CD8-positive, alpha-beta memory T cell (primary cell): ENCODE measurements around the gene LPA. TPM values are rescaled to one million over a fixed set of nuclear protein-coding genes. Genes with fewer than 3 reads are reported as not detected.
"Not testable (repeated sequence)": the region's sequence is repeated elsewhere in the genome, so short reads cannot be mapped to it uniquely, and the experiment has no call there.

Source experiments
- CTCF ChIA-PET: fragments of 350-600 bp; sonication (Branson Sonifier 250); formaldehyde crosslinking; loops from one replicate; lab custom pipeline; 2021; ENCODE audit warnings: antibody characterized with exemption; lab: Charles Lee
- POLR2A ChIA-PET: fragments of 350-600 bp; sonication (Branson Sonifier 250); formaldehyde crosslinking; loops from one replicate; lab custom pipeline; 2021; ENCODE audit warnings: antibody characterized with exemption; lab: Charles Lee
- DNase-seq, 5 donors: peaks; one replicate each; pipeline versions ENCODE4 v3.0.0 to v3.0.0-alpha.2; 2020 to 2022; ENCODE audit warnings: mixed read lengths in 1 of 5
- H3K27ac ChIP-seq: one replicate; pipeline ENCODE4 v1.7.0; 2013; ENCODE audit warnings: low read depth, mild to moderate bottlenecking, low read length, moderate library complexity
- H3K27me3 ChIP-seq: 2 replicates; pipeline ENCODE4 v1.7.0; 2013; ENCODE audit warnings: low read length, mild to moderate bottlenecking; ENCODE audit not compliant: insufficient read depth, poor library complexity, severe bottlenecking
- H3K36me3 ChIP-seq: 2 replicates; pipeline ENCODE4 v1.7.0; 2013; ENCODE audit warnings: mild to moderate bottlenecking, low read length, moderate library complexity; ENCODE audit not compliant: insufficient read depth
- H3K4me1 ChIP-seq: 2 replicates; pipeline ENCODE4 v1.7.0; 2013; ENCODE audit warnings: mild to moderate bottlenecking, low read length, moderate library complexity; ENCODE audit not compliant: insufficient read depth
- H3K4me3 ChIP-seq: 2 replicates; pipeline ENCODE4 v1.7.0; 2013; ENCODE audit warnings: mild to moderate bottlenecking, low read length
- H3K9me3 ChIP-seq: 2 replicates; pipeline ENCODE4 v1.7.0; 2013; ENCODE audit warnings: mild to moderate bottlenecking, low read length
- H3K27ac Mint-ChIP-seq, 8 donors: one replicate each; pipeline ENCODE4 v1.8.0; 2020 to 2021; ENCODE audit warnings: mixed read lengths in 8 of 8, mild to moderate bottlenecking in 6 of 8, inconsistent platforms in 3 of 8, moderate library complexity in 3 of 8
- H3K27me3 Mint-ChIP-seq, 2 donors: one replicate each; pipeline ENCODE4 v1.8.0; 2020 to 2021; ENCODE audit warnings: mixed read lengths in 2 of 2, mild to moderate bottlenecking in 1 of 2, moderate library complexity in 1 of 2
- H3K36me3 Mint-ChIP-seq, 3 donors: one replicate each; pipeline ENCODE4 v1.8.0; 2020 to 2021; ENCODE audit warnings: mixed read lengths in 3 of 3, inconsistent platforms in 1 of 3, mild to moderate bottlenecking in 1 of 3
- H3K4me1 Mint-ChIP-seq, 3 donors: one replicate each; pipeline ENCODE4 v1.8.0; 2020 to 2021; ENCODE audit warnings: mixed read lengths in 3 of 3, inconsistent platforms in 1 of 3, mild to moderate bottlenecking in 1 of 3
- H3K4me3 Mint-ChIP-seq, 7 donors: one replicate each; pipeline ENCODE4 v1.8.0; 2020 to 2021; ENCODE audit warnings: mixed read lengths in 7 of 7, mild to moderate bottlenecking in 6 of 7, moderate library complexity in 4 of 7, inconsistent platforms in 2 of 7
- H3K9me3 Mint-ChIP-seq, 5 donors: one replicate each; pipeline ENCODE4 v1.8.0; 2020 to 2022; ENCODE audit warnings: mixed read lengths in 5 of 5, mild to moderate bottlenecking in 3 of 5, moderate library complexity in 2 of 5, inconsistent platforms in 1 of 5
- polyA plus RNA-seq: library from polyadenylated mRNA; unstranded; fragments of 300-500 nt; fragmentation: Illumina TruSeq; gene quantifications from one replicate; pipeline ENCODE4 v1.2.3, GENCODE V29; 2021
- total RNA-seq, 2 experiments: library from RNA; stranded (reverse); gene quantifications; one replicate each; pipeline ENCODE4 v1.2.3, GENCODE V29; 2021

LPA gene
- total and polyA plus RNA-seq, 3 experiments from 2014 or later: not detected

GRCh38 chr6:160571201-160571600 is 92.9 kb downstream of the LPA start:
- H3K4me1 ChIP-seq, H3K27ac ChIP-seq, H3K27me3 ChIP-seq, H3K4me3 ChIP-seq, H3K4me3 Mint-ChIP-seq, H3K36me3 ChIP-seq, H3K36me3 Mint-ChIP-seq, DNase-seq, CTCF ChIA-PET, POLR2A ChIA-PET, H3K9me3 ChIP-seq, H3K4me1 Mint-ChIP-seq, H3K27ac Mint-ChIP-seq: not testable (repeated sequence)
- H3K9me3 Mint-ChIP-seq: peaks cover 3 to 10% (median 7%) of the 10 kb centered on the region in 5 donors
- H3K27me3 Mint-ChIP-seq: peaks cover 15 to 42% of the 10 kb centered on the region in 2 donors

DNA sequence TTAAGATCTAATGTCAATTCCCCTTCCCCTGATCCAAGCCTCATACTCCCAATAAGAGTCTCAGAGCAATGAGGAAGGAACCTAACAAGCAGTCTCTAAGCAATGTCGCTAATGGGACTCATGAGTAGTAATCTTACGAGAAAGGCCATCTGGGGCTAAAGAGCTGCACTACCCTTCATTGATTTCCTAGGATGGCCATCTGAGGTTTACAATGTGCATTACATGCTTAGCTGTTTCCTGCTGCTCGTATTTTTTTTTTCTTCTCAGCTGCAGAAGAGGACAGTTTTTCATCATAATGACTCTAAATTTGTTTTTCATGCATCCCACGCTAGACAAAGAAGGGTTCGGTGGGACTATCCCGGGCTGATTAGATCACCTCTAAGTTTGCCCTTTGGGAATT is 119.3 kb downstream of the LPA start:
- no peaks in the 10 kb centered on the region for H3K9me3 Mint-ChIP-seq
- no peaks in the 10 kb centered on the region for H3K4me1 Mint-ChIP-seq
- no peak overlapping the region for H3K4me3 Mint-ChIP-seq
- Histone ChIP-seq H3K9me3 (no peaks in the 10 kb centered on the region), H3K36me3 (no peaks in the 10 kb centered on the region), H3K4me1 (no peaks in the 10 kb centered on the region), H3K27me3 (no peaks in the 10 kb centered on the region), H3K4me3 (no peak overlapping the region), H3K27ac (no peak overlapping the region)
- ChIA-PET POLR2A (no interaction called here), CTCF (interaction anchor here (1.1 to 1.6 kb wide), 2 partner anchors 11 to 25 kb away, joined by 3 to 4 read pairs; no protein-coding TSS in a partner anchor)
- no peak overlapping the region for H3K27ac Mint-ChIP-seq
- no peak for DNase-seq
- peaks cover 15 to 40% of the 10 kb centered on the region in 2 donors for H3K27me3 Mint-ChIP-seq
- no peaks in the 10 kb centered on the region for H3K36me3 Mint-ChIP-seq

DNA sequence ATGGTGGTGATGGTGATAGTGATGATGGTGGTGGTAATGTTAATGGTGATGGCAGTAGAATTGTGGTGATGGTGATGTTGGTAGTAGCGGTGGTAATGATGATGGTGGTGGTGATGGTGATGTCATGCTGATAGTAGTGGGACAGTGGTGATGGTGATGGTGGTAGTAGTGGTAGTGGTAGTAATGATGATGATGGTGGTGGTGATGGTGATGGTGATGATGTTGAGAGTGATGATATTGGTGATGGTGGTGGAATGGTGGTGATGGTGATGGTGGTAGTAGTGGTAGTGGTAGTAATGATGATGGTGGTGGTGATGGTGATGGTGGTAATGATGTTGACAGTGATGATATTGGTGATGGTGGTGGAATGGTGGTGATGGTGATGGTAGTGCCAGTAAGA is 128.8 kb downstream of the LPA start:
- CTCF ChIA-PET: interaction anchor here (0.9 to 4.4 kb wide), 5 partner anchors 13 to 397 kb away, joined by 3 to 83 read pairs (median 5); no protein-coding TSS in a partner anchor
- H3K36me3 ChIP-seq: no peaks in the 10 kb centered on the region
- peaks cover 7% of the 10 kb centered on the region for H3K4me1 ChIP-seq
- H3K4me3 ChIP-seq: no peak overlapping the region
- POLR2A ChIA-PET: no interaction called here
- H3K27me3 ChIP-seq: no peaks in the 10 kb centered on the region
- H3K9me3 Mint-ChIP-seq: no peaks in the 10 kb centered on the region
- DNase-seq: no peak
- no peaks in the 10 kb centered on the region for H3K9me3 ChIP-seq
- no peaks in the 10 kb centered on the region for H3K4me1 Mint-ChIP-seq
- H3K27me3 Mint-ChIP-seq: peaks cover 3 to 12% of the 10 kb centered on the region in 2 donors
- peaks cover 0 to 7% (median 0%) of the 10 kb centered on the region in 3 donors for H3K36me3 Mint-ChIP-seq
- no peak overlapping the region for H3K4me3 Mint-ChIP-seq
- H3K27ac ChIP-seq: no peak overlapping the region
- H3K27ac Mint-ChIP-seq: no peak overlapping the region

GRCh38 chr6:160534050-160534696 is 129.9 kb downstream of the LPA start:
- Mint-ChIP-seq H3K27ac (no peak overlapping the region), H3K4me3 (no peak overlapping the region), H3K27me3 (peaks cover 6 to 20% of the 10 kb centered on the region in 2 donors), H3K36me3 (peaks cover 0 to 14% (median 1%) of the 10 kb centered on the region in 3 donors), H3K4me1 (no peaks in the 10 kb centered on the region), H3K9me3 (peaks cover 0 to 6% (median 3%) of the 10 kb centered on the region in 5 donors)
- no peaks in the 10 kb centered on the region for H3K9me3 ChIP-seq
- no peak overlapping the region for H3K4me3 ChIP-seq
- ChIA-PET POLR2A (no interaction called here), CTCF (interaction anchor here (0.7 to 4.4 kb wide), 16 partner anchors 10 to 671 kb away, joined by 3 to 83 read pairs (median 4); no protein-coding TSS in a partner anchor)
- peak; percentile 43 to 72 (median 48) for DNase-seq
- no peak overlapping the region for H3K27ac ChIP-seq
- H3K27me3 ChIP-seq: no peaks in the 10 kb centered on the region
- H3K4me1 ChIP-seq: peaks cover 7% of the 10 kb centered on the region
- H3K36me3 ChIP-seq: no peaks in the 10 kb centered on the region

DNA sequence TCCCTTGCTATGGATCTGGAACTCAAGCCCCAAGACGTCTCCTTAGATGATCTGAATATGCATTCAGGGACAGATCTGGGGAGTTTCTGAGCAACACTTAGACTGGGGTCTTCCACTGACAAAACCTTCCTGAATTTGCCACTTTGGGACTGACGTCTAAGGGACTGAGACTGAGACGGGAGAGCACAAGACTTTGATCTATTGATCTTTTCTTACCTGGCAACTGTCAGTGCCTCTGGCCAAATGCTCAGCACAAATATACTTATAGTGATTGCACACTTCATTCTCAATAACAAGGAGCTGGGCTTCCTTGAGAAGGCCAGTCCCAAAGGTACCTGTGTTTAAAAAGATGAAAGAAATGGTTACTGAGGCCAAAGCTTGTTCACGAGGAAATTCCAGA is 131.8 kb downstream of the LPA start:
- CTCF ChIA-PET: interaction anchor here (2.1 to 4.4 kb wide), 2 partner anchors 10 to 16 kb away, joined by 13 to 83 read pairs; no protein-coding TSS in a partner anchor

GRCh38 chr6:160531826-160532225 is 132.2 kb downstream of the LPA start:
- ChIA-PET CTCF (interaction anchor here (4.4 kb wide), 1 partner anchor 10 kb away, joined by 83 read pairs; no protein-coding TSS in a partner anchor), POLR2A (no interaction called here)
- H3K36me3 Mint-ChIP-seq: peaks cover 0 to 22% (median 1%) of the 10 kb centered on the region in 3 donors

More for the DNA sequence above, 131.8 kb downstream of the LPA start:
- H3K4me3 Mint-ChIP-seq: no peak overlapping the region
- POLR2A ChIA-PET: no interaction called here
- Histone ChIP-seq H3K4me1 (peaks cover 7% of the 10 kb centered on the region), H3K9me3 (no peaks in the 10 kb centered on the region), H3K27me3 (no peaks in the 10 kb centered on the region), H3K4me3 (no peak overlapping the region), H3K27ac (no peak overlapping the region), H3K36me3 (no peaks in the 10 kb centered on the region)
- no peak for DNase-seq
- H3K27ac Mint-ChIP-seq: no peak overlapping the region
- peaks cover 0 to 9% (median 5%) of the 10 kb centered on the region in 5 donors for H3K9me3 Mint-ChIP-seq
- no peaks in the 10 kb centered on the region for H3K4me1 Mint-ChIP-seq
- H3K27me3 Mint-ChIP-seq: peaks cover 9 to 28% of the 10 kb centered on the region in 2 donors
- peaks cover 0 to 22% (median 1%) of the 10 kb centered on the region in 3 donors for H3K36me3 Mint-ChIP-seq

GRCh38 chr6:160529524-160529923 is 134.6 kb downstream of the LPA start:
- H3K4me1 Mint-ChIP-seq, H3K27ac Mint-ChIP-seq, H3K4me3 ChIP-seq, H3K4me3 Mint-ChIP-seq, H3K27ac ChIP-seq, H3K27me3 ChIP-seq, H3K9me3 ChIP-seq, H3K4me1 ChIP-seq, H3K36me3 ChIP-seq, DNase-seq, H3K9me3 Mint-ChIP-seq, POLR2A ChIA-PET: not testable (repeated sequence)
- peaks cover 0 to 22% (median 1%) of the 10 kb centered on the region in 3 donors for H3K36me3 Mint-ChIP-seq
- CTCF ChIA-PET: interaction anchor here (0.9 kb wide), 1 partner anchor 10 kb away, joined by 4 read pairs; no protein-coding TSS in a partner anchor
- peaks cover 9 to 28% of the 10 kb centered on the region in 2 donors for H3K27me3 Mint-ChIP-seq

More at GRCh38 chr6:160531826-160532225, 132.2 kb downstream of the LPA start:
- DNase-seq: no peak
- H3K36me3 ChIP-seq: no peaks in the 10 kb centered on the region
- Mint-ChIP-seq H3K9me3 (peaks cover 0 to 9% (median 5%) of the 10 kb centered on the region in 5 donors), H3K4me1 (no peaks in the 10 kb centered on the region), H3K27ac (no peak overlapping the region), H3K4me3 (no peak overlapping the region), H3K27me3 (peaks cover 9 to 28% of the 10 kb centered on the region in 2 donors)
- no peaks in the 10 kb centered on the region for H3K27me3 ChIP-seq
- H3K27ac ChIP-seq: no peak overlapping the region
- H3K9me3 ChIP-seq: no peaks in the 10 kb centered on the region
- H3K4me1 ChIP-seq: peaks cover 7% of the 10 kb centered on the region
- H3K4me3 ChIP-seq: no peak overlapping the region

GRCh38 chr6:160523223-160523622 is 140.9 kb downstream of the LPA start:
- H3K4me1 Mint-ChIP-seq: peaks cover 27 to 29% (median 27%) of the 10 kb centered on the region in 3 donors
- POLR2A ChIA-PET: no interaction called here

More at GRCh38 chr6:160523223-160523622, 140.9 kb downstream of the LPA start:
- Mint-ChIP-seq H3K4me3 (peak overlapping the region in 1 of 7 donors; percentile 58), H3K36me3 (peaks cover 0 to 4% (median 0%) of the 10 kb centered on the region in 3 donors), H3K9me3 (no peaks in the 10 kb centered on the region), H3K27me3 (peaks cover 0 to 2% of the 10 kb centered on the region in 2 donors), H3K27ac (peak overlapping the region in 3 of 8 donors; percentile 9 to 71 (median 27))
- H3K36me3 ChIP-seq: no peaks in the 10 kb centered on the region
- CTCF ChIA-PET: interaction anchor here (0.6 to 7.8 kb wide), 2 partner anchors 10 to 1800 kb away, joined by 5 to 83 read pairs; no protein-coding TSS in a partner anchor
- DNase-seq: no peak
- H3K4me3 ChIP-seq: no peak overlapping the region
- no peak overlapping the region for H3K27ac ChIP-seq
- no peaks in the 10 kb centered on the region for H3K9me3 ChIP-seq
- peaks cover 18% of the 10 kb centered on the region for H3K4me1 ChIP-seq
- no peaks in the 10 kb centered on the region for H3K27me3 ChIP-seq
